T1000 (cell line): ENCODE data around the gene GRM1.

Source experiments
- DNase-seq: peaks from one replicate; lab custom pipeline; 2025; ENCODE audit warnings: mixed read lengths; lab: John Stamatoyannopoulos, UW

GRM1 gene

DNA sequence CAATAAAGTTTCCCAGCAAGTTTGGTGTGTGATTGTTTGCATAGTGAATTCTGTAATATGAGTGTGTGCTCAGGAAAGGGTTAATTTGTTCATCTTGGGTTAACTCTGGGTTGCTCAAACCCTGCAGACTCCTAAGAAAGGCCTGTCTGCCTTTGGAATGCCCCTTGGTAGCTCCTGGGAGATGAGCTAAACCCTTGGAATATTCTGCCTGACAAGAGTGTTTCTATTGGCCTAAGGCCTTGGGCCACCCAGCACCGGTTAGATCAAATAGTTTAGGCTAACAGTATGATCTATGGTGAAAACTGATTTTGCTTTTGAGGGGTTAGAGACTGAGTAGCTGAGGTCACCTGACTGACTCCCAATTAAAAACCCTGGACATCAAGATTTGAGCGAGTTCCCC is 248.3 kb downstream of the GRM1 start:
- no peak for DNase-seq

DNA sequence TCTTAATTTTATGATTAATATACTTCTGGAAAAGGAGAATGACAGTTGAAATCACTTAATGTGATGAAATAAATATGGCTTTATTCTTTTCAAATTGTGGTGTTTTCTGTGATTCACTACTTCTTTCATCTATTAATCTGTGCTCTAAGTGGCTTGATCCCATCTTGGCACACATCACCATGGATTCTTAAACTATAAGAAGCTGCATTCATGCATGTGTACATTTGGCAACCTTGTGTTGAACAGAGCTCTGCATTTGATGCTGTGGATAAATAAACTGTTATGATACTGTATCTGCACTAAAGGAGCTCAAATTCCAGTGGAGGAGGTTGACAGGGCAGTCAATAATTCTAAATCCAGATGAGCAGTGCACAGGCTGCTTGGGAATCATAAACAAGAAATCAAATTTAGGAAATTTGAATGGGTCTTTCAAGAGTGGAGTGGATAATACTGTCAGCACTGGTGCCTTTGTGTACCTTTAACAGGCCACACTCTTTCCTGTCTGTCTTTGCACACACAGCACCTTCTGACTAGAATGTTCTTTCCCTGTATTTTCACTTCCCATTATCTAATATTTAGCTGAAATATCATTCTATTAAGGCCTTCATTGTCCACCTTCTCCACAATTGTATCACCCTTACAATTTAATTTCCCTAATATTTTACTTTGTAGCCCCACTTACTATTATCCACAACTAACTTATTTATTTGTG is 252.9 kb downstream of the GRM1 start:
- no peak for DNase-seq

DNA sequence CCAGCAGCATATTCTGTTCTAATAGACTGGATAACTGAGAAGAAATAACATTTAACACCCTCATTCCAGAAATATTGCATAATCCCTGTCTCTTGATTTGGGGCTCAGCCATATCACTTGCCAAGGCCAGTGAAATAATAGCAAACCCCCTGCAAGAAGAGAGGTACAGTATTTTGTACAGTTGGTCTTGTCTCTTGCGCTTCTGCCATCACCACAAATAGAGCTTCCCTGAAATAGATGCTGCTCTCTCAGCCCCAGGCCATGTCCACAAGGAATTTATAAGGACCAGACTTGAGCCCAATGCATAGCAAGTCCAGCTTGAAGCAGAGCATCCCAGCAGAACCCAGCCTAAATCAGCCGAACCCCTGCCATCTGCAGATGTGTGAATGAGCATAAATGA is 254.0 kb downstream of the GRM1 start:
- no peak for DNase-seq

DNA sequence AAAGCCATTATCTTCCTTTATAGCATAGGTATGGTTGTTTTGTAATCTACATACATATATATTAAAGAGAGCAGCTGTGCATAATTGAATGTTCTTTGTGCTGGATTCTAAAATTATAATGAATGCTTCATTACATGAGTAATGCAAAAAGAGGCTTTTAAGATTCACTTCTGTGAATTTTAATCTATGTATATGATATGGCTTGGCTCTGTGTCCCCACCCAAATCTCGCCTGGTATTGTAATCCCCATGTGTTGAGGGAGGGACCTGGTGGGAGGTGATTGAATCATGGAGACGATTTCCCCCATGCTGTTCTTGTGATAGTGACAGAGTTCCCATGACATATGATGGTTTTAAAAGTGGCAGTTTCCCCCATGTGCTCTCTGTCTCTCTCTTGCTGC is 255.4 kb downstream of the GRM1 start:
- DNase-seq = no peak

DNA sequence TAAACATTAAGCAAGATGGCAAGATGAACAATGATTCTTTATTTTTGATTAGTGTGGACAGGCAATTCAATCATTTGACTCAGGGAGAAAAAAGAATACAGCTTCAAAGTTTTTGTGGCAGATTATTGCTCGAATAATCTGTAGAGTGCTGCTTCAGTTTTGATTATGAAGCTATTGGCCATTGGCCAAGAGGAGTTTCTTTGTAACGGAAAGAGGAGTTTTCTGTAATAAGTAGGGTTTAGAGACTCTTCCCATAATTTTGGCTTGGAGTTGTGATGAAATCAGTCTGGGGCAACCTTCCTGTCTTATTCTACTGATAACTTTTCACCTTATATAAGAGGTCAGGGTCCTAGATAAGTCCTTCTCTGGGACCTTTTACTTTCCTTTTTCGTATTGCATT is 258.1 kb downstream of the GRM1 start:
- DNase-seq = no peak

DNA sequence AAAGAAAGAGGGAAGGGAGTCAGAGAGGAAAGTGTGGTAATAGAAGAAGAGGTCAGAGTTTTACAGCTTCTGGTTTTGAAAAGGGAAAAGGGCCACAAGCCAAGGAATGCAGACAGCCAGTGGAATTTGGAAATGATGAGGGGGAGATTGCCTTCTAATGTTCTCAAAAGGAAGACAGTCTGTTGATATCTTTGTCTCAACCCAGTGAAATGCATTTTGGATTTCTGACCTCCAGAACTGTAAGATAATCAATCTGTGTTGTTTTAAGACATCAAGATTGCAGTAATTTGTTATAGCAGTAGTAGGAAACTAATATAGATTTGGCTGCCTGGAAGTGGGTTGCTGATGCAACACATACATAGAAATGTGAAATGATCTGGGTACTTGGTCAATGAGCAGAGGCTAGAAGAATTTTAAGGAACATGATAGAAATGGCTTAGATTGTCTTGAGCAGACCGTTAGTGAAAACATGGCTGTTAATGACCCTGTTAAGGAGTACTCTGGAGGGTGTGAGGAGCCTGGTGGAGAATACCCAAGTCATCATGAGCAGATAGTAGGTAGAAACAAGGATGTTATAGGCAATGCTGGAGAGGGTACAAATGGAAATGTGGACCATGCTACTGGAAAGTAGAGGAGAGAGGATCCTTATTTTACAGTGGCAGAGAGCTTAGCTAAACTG is 259.0 kb downstream of the GRM1 start:
- no peak for DNase-seq

DNA sequence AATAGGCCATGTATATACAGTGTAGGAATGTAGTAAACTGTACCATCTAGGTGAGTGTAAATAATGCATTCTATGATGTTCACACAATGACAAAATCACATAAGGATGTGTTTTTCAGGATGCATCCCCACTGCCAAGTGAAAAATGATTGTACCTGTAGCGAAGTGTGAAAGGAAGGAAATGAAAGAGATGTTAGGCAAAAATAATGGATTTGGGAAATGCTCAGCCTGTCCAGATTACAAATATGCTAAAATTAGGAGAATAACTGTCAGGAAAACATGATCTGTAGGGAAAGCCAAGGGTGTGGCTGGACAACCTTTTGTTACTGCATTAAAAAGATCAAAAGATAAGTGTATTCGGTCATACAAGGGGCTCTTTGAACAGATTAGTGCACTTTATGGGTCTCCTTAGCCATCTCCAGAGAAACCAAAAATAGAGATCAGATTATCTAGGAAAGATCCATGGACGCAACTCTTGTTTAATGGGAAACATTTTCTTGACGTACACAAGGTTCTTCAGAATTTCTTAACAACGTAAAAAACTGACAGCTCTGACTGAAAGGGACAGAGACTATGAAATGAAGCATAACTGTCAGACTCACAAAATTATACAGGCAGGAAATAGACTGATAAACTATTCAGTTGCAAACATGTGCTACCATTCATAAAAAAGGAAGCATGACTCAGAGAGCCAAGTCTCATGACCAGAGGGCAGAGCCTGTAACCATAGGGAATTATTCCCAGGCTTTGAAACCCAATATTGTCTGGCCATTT is 261.1 kb downstream of the GRM1 start:
- DNase-seq = peak; percentile 10

DNA sequence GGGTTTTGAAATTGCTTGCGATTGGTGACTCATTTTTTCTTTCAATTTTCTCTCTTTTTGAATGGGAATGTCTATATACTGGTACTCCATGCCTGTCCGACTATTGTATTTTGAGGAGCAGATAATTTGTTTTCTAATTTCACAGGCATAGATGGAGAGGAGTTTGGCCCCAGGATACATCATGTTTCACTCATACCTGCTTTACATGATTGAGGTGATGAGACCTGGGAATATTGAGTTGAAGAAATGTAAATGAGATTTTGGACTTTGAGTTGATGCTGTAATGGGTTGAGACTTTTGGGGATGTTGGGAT is 261.7 kb downstream of the GRM1 start:
- no peak for DNase-seq

DNA sequence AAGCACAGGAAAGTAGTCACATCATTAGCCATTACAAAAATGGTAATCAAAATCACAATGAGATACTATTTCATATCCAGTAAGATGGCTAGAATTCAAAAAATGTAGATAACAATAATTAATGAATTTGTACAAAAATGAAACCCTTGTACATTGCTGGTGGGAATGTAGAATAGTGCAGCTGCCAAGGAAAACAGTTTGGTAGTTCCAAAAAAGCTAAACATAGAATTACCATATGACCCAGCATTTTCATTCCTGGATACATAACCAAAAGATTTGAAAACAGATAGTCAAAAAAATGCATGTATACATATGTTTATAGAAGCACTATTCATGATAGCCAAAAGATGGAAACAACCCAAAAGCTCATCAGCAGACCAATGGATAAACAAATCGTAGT is 263.6 kb downstream of the GRM1 start:
- no peak for DNase-seq

DNA sequence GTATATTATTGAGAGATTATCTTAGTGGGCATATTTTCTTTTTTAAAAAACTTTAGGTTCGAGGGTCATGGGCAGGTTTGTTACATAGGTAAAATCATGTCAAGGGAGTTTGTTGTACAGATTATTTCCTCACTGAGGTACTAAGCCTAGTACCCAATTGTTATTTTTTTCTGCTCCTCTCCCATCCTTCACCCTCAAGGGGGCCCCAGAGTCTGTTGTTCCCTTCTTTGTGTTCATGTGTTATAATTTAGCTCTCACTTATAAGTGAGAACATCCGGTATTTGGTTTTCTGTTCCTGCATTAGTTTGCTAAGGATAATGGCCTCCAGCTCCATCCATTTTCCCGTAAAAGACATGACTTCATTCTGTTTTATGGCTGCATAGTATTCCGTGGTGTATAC is 266.8 kb downstream of the GRM1 start:
- DNase-seq = no peak

DNA sequence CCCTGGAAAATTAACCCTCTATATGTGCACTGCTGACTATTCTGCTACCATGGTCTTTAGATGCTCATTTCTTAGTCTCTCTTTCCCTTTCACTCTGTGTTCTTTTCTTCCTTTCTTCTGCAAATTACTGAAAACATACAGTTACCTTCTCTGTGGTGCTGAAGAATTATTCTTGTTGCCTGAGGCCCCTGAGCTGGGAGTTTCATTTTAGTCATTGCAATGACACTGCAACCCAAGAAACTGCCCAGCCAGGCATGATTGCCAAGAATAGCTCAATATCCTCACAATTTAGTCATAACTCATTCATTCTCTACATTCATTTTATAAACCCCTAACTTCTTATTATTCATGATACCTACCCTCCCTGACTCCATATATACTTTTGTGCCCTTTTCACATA is 269.0 kb downstream of the GRM1 start:
- DNase-seq = no peak

DNA sequence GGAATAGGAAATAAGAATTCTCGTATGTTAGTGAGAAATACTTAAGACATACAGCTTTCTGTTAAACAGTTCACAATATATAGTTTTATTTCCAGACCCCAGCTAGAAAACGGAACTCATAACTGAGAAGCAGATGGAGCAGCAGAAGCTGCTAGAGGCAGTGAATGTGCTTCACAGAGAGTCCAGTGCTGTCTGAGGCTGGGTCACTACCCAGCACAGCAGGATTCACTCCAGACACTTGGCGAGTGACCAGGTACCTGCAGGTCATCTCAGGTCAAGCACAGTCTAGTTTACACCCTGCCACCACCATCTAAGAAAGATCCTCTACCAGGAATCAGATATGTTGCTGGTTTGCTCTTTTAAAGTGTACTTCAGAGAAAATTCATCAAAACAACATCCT is 271.7 kb downstream of the GRM1 start:
- no peak for DNase-seq

DNA sequence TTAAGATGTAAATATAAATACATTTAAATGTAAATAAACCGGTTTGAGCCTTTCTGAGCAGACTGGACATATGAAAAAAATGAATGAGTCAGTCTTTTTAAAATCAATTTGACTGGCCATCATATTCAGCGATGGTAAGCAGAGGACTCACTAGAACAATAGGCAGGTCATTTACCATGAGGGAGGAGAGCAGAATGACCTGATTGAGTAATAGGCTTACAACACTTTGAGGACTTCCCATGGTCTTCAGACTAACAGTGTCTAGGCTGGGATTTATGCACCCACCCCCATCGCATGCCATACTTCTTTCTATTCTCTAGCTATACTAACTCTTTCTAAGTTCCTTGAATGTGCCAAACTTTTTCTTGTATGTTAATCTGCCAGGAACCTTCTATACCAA is 272.9 kb downstream of the GRM1 start:
- no peak for DNase-seq

DNA sequence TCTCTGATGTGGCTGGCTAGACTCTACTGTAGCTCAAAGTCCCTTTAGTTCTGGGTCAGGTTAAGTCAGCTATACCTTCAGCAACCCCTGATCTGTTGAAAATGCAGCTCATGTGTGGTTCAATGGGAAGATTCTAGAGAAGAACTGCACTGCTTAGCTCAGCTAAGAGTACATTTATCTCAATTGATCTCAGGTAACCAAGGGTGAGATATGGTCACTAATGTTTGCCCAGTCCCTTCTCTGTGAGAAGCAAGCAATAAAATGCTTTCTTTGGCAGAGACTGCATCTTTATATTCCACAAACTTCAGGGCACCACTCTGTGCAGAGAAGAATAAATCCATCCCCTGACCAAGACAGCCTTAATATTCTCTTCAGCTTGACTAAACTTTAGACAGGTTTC is 274.1 kb downstream of the GRM1 start:
- DNase-seq = no peak

DNA sequence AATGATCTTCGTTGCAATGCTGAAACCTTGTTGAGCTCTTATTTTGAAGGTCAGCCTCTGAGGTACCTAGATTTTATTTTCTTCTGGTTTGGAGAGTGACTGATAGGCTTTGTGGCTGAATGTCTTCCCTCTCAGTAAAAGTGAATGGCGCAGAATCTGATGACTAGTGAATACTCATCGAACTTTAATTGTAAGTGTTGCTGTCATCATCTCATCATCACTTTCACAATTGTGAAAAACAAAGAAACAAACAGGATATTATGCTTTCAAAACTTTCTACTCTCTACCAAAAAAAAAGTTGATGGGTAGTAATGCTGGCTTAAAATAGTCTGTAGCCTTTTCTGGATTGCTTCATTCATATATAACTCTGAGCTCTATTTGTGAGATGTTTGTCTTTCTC is 275.3 kb downstream of the GRM1 start:
- DNase-seq = no peak

DNA sequence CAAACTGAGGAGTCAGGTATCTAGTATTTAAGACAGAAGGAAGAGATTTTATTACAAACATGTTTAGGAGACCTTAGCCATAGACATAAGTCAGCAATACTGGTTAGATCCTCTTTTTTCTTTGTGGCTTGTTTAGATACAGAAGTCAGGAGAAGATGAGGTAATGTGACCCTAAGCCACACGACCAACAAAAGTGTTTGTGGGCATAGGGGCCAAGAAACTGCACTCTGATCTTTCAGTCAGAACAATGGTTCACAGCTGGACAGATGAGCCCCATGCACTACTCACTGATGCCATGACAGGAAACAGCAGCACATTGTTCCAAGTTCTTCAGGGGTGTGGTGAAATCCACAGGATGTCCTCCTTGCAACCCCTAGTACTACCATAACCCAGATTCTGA is 276.2 kb downstream of the GRM1 start:
- DNase-seq = no peak

DNA sequence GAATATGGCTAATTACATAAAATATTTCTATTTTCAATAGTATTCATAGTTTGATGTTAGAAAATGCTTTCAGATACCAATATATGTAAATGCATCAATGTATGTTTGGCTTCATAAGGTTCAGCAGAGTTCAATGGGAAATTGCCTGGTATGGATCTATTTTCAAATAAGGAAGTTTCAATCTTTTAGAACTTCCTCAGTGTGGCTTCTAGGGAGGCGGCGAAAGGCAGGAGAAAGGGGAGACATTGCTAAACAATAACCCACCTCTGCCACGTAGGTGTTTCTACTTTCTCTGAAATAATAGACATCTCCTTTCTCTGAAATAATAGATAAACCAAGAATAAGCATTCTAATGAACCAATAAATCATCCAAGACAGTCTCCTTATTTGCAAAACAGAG is 277.1 kb downstream of the GRM1 start:
- DNase-seq = no peak

DNA sequence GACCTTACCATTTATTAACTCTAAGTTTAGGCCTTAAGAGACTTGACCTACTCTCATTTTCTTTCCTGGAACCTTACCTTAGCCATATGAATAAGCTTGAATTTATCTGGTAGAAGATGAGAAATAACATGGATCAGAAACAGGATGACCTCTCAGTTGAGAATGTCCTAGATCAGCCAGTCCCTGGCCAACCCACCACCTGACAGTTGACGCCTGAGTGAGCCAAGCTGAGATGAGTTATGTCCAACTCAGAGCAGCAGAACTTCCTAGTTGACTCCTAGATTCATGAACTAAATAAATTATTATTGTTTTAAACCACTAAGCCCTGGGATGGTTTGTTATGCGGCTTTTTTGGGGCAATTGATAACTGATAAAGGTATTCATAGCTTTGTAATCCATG is 281.8 kb downstream of the GRM1 start:
- no peak for DNase-seq

DNA sequence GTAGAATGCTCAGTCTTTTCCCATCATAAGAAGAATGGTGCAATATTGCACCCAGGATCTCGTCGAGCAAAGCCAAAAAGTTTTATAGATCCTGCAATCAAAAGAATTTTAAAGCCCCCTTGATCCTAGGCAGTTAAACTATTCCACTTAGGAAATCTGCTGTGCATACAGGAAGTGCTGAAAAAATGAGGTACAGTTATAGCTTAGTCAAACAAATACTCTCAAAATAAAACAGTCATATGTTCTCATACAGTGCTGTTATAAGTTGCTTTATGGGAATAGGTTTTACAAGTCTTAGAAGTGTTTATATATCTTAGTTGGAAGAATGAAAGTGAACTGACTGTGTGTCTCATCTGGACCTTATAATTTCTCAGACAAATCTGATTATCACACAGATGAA is 282.2 kb downstream of the GRM1 start:
- DNase-seq = no peak

DNA sequence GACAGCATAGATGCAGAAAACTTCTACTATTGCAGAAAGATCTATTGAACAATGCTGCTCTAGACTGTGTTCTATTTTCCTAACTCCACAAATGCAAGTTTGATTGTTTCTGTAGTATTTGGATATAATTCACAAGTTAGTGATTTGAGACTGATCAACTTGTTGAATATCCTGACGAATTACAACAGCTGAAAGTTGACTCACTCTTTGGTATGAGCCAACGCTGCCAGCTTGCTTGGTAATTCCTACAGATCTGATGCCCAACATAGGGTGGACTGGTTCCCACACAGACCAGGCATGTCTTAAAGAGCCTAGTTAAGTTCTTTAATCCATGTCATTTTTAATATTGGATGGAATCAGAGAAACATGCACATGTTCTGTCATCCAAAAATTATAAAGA is 283.7 kb downstream of the GRM1 start:
- no peak for DNase-seq

DNA sequence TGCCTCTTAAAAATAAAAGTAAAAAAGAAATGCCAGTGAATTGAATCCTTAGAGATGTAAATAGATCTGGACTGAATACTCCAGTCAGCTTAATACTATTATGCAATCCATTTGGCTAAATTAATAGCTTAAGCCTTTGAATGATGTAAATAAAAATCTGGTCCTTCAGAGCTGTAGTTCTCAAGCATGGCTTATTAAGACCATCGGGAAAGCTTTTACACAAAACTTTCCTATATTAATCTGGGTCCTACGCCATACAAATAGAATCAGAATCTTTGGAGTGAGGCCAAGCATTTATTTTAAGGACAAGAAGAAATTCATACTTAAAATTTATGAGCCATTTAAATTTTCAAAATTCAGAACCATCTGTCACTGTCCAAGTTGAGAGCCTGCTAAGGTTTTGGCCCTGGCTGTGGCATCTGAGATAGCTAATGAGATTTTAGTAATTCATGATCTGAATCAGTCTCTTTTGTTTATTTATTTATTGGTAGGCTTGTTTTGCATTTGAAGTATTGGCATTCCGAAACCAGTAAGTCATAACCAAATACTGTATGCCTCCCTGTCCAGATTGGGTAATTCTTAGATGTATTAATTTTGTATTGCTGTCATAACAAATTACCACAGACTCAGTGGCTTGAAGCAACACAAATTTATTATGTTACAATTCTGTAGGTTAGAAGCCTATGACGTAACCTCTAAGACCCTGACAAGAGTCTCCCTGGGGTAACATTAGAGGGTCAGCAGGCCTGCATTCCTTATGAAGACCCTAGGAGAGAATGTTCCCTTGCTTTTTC is 286.7 kb downstream of the GRM1 start:
- peak; percentile 3 for DNase-seq

DNA sequence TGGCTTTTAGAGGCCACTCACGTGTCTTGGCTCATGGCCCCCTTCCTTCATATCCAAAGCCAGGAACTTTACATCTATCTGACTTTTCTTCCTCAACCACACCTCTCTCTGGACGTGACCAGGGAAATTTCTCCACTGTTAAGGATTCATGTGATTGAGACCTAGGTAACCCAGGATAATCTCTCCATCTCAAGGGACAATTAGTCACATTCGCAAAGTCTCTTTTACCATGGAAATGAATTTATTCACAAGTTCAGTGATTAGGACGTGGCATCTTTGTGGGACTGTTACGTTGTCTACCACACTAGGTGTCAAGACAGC is 287.3 kb downstream of the GRM1 start:
- DNase-seq = no peak

DNA sequence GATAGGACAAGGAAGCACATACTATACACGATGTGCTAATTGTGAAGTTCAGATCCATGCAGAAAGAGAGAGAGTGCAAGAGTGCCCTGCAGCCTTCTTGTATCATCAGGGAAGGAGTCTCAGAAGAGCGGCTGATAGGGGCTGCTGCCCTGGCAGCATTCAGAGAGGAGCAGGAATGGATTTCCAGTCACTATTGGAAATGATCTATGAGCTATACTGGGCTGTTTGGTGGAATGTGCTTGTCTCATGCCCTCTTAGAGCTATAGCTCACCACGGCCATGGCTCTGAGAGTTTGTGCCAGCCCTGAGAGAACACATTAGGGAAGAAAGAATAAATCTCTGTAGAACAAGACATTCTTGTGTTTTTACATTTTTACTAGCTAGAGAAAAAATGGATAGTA is 302.2 kb downstream of the GRM1 start:
- no peak for DNase-seq
